Astrocyte (in vitro differentiated cells and primary cell): ENCODE measurements around the gene CARD14.

Source experiments
- EZH2 ChIP-seq: IDR thresholded peaks from 2 replicates; pipeline ENCODE4 v1.6.1; 2012; ENCODE audit warnings: mild to moderate bottlenecking, low read length, inconsistent platforms; ENCODE audit not compliant: insufficient read depth
- TF ChIP-seq, protein P1 (sequence below): IDR thresholded peaks from 2 replicates; pipeline ENCODE4 v1.5.1; 2011; ENCODE audit warnings: low read depth, mild to moderate bottlenecking, inconsistent platforms, low read length, moderate library complexity; ENCODE audit not compliant: insufficient read depth

DNA sequence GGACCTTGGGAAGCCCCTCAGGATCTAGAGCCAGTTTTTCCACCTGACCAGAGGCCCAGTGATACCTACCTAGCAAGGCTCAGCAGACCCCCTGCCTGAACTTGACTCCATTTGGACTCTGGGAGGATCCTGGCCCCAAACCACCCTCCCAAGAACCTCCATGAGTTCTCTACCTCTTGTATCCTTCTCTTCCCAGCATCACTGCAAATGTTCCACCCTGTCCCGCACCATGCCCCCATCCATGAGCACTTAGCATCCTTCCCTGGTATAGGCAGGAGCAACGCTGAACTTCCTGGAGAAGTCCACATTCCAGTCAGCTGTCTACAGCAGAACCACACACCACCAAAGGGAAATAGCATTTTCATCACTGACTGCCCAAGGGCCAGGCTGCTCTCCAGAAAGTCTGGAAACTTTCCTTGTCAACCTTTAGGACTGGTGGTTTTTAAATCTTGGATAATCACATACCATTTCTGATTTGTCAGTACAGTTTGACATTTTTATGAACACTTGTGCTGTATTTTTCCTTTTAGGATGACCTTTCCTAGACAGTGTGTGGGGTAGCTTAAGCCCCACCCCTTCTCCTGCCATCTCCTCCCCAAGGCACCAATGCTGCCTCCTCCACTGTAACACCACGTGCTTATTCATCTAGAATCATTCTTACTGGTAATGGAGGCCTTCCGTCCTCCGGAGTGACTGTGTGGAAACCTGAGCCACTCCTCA lies 36.8 kb upstream of the CARD14 start:
- TF ChIP-seq, protein P1, sequence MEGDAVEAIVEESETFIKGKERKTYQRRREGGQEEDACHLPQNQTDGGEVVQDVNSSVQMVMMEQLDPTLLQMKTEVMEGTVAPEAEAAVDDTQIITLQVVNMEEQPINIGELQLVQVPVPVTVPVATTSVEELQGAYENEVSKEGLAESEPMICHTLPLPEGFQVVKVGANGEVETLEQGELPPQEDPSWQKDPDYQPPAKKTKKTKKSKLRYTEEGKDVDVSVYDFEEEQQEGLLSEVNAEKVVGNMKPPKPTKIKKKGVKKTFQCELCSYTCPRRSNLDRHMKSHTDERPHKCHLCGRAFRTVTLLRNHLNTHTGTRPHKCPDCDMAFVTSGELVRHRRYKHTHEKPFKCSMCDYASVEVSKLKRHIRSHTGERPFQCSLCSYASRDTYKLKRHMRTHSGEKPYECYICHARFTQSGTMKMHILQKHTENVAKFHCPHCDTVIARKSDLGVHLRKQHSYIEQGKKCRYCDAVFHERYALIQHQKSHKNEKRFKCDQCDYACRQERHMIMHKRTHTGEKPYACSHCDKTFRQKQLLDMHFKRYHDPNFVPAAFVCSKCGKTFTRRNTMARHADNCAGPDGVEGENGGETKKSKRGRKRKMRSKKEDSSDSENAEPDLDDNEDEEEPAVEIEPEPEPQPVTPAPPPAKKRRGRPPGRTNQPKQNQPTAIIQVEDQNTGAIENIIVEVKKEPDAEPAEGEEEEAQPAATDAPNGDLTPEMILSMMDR = no peak
- no peak for TF ChIP-seq EZH2
